ENCODE data around the gene PLPPR5. TPM values are rescaled to one million over a fixed set of nuclear protein-coding genes. Genes with fewer than 3 reads are reported as not detected.

Gene PLPPR5
- total and polyA plus RNA-seq, 3 donors from 2014 or later, result 4.5 to 7.8 (median 4.8) TPM

DNA sequence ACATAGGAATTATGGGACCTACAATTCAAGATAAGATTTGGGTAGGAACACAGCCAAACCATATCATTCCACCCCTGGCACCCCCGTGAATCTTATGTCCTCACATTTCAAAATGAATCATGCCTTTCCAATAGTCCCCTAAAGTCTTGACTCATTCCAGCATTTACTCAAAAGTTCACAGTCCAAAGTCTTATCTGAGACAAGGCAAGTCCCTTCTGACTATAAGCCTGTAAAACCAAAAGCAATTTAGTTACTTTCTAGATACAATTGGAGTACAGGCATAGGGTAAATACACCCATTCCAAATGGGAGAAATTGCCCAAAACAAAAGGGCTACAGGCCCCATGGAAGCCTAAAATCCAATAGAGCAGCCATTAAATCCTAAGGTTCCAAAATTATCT is 138.9 kb downstream of the PLPPR5 start:
- H3K9me3 ChIP-seq, result no peaks in the 10 kb centered on the region
- intact Hi-C loops (cut with DNase I; ENCODE audit: low total_unique reads), result no loop called here
- no peak for TF ChIP-seq POLR2A (IDR thresholded peaks at IDR 0.05)
- TF ChIP-seq, protein P1, sequence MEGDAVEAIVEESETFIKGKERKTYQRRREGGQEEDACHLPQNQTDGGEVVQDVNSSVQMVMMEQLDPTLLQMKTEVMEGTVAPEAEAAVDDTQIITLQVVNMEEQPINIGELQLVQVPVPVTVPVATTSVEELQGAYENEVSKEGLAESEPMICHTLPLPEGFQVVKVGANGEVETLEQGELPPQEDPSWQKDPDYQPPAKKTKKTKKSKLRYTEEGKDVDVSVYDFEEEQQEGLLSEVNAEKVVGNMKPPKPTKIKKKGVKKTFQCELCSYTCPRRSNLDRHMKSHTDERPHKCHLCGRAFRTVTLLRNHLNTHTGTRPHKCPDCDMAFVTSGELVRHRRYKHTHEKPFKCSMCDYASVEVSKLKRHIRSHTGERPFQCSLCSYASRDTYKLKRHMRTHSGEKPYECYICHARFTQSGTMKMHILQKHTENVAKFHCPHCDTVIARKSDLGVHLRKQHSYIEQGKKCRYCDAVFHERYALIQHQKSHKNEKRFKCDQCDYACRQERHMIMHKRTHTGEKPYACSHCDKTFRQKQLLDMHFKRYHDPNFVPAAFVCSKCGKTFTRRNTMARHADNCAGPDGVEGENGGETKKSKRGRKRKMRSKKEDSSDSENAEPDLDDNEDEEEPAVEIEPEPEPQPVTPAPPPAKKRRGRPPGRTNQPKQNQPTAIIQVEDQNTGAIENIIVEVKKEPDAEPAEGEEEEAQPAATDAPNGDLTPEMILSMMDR (IDR thresholded peaks at IDR 0.05), result no peak

DNA sequence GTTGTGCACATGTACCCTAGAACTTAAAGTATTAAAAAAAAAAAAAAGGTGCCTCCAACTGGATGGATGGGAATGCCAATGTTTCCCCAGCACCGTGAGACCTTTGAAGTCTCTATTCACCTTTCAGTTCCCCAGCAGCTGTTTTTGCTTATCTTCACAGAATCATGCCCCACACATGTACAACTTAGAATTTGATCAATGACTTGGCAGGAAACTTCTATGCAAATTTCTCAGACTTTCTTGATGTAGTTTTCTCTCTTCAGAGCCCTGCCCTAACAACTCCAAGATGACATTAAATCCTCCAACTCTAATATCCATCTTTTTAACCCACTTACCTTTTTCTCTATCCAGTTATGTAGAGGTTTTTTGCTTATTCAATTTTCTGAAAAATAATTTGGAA is 144.3 kb downstream of the PLPPR5 start:
- TF ChIP-seq, protein P1 (IDR thresholded peaks at IDR 0.05), result no peak
- no peak for TF ChIP-seq POLR2A (IDR thresholded peaks at IDR 0.05)
- intact Hi-C loops (cut with DNase I; ENCODE audit: low total_unique reads), result no loop called here
- WGBS, 2 donors, result 77 to 81% methylated on average over 1 of the region's 1 CpG

More for the DNA sequence above, 138.9 kb downstream of the PLPPR5 start:
- DNase-seq, result no peak
- H3K27ac ChIP-seq, result no peak overlapping the region
- H3K4me3 ChIP-seq, result no peak overlapping the region
- H3K36me3 ChIP-seq (ENCODE audit: low read depth, missing control alignments), result no peaks in the 10 kb centered on the region
- no peaks in the 10 kb centered on the region for H3K4me1 ChIP-seq
- 72 to 89% methylated on average over 1 of the region's 1 CpG for WGBS, 2 donors
- no peaks in the 10 kb centered on the region for H3K27me3 ChIP-seq

DNA sequence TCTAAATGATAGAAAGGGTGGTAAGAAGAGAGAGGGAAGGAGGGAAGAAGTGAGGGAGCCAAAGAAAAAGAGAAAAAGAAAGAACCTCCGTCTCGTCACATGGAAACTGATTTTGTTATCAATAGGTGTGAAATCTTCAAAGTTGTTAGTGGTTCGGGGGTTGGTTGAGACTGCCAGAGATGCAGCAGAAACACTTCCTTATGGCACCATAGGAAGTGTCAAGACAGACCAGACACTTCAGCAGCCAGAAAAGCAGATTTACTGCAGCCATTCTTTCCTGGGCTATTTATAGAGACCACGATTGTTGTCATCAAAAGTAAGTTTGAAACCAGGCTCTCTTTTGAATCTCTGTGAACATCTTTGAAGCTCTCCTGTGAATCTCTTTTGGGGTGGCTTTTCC is 150.5 kb downstream of the PLPPR5 start:
- Histone ChIP-seq H3K36me3 (ENCODE audit: low read depth, missing control alignments) (no peaks in the 10 kb centered on the region), H3K4me3 (no peak overlapping the region), H3K9me3 (no peaks in the 10 kb centered on the region), H3K4me1 (no peaks in the 10 kb centered on the region), H3K27ac (no peak overlapping the region), H3K27me3 (no peaks in the 10 kb centered on the region)
- no peak for DNase-seq
- intact Hi-C loops (cut with DNase I; ENCODE audit: low total_unique reads), result no loop called here
- no peak for TF ChIP-seq POLR2A (IDR thresholded peaks at IDR 0.05)
- TF ChIP-seq, protein P1 (IDR thresholded peaks at IDR 0.05), result no peak
- WGBS, 2 donors, result 49 to 50% methylated on average over 4 of the region's 4 CpGs

More for the DNA sequence above, 144.3 kb downstream of the PLPPR5 start:
- no peaks in the 10 kb centered on the region for H3K36me3 ChIP-seq (ENCODE audit: low read depth, missing control alignments)
- H3K4me3 ChIP-seq, result no peak overlapping the region
- no peak for DNase-seq
- no peaks in the 10 kb centered on the region for H3K4me1 ChIP-seq
- H3K9me3 ChIP-seq, result no peaks in the 10 kb centered on the region
- H3K27ac ChIP-seq, result no peak overlapping the region
- no peaks in the 10 kb centered on the region for H3K27me3 ChIP-seq

DNA sequence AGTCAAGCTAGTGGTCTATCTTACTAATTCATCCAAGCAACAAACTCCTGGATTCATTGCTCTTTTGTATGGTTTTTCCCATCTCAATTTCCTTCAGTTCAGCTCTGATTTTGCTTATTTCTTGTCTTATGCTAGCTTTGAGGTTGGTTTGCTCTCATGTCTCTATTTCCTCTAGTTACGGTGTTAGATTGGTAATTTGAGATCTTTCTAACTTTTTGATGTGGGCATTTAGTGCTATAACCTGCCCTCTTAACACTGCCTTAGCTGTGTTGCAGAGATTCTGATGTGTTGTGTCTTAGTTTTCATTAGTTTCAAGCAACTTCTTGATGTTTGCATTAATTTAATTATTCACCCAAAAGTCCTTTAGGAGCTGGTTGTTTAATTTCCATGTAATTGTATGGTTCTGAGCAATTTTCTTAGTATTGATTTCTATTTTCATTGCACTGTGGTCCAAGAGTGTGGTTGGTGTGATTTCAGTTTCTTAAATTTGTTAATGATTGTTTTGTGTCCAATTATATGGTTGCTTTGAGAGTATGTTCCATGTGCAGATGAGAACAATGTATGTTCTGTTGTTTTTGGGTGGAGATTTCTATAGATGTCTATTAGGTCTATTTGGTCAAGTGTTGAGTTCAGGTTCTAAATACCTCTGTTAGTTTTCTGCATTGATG is 154.6 kb downstream of the PLPPR5 start:
- 36 to 86% methylated on average over 1 of the region's 1 CpG for WGBS, 2 donors
- Histone ChIP-seq H3K36me3 (ENCODE audit: low read depth, missing control alignments) (no peaks in the 10 kb centered on the region), H3K4me1 (no peaks in the 10 kb centered on the region), H3K9me3 (no peaks in the 10 kb centered on the region), H3K4me3 (no peak overlapping the region), H3K27me3 (no peaks in the 10 kb centered on the region), H3K27ac (no peak overlapping the region)
- TF ChIP-seq POLR2A (IDR thresholded peaks at IDR 0.05), result no peak
- TF ChIP-seq, protein P1 (IDR thresholded peaks at IDR 0.05), result no peak
- intact Hi-C loops (cut with DNase I; ENCODE audit: low total_unique reads), result no loop called here
- no peak for DNase-seq

DNA sequence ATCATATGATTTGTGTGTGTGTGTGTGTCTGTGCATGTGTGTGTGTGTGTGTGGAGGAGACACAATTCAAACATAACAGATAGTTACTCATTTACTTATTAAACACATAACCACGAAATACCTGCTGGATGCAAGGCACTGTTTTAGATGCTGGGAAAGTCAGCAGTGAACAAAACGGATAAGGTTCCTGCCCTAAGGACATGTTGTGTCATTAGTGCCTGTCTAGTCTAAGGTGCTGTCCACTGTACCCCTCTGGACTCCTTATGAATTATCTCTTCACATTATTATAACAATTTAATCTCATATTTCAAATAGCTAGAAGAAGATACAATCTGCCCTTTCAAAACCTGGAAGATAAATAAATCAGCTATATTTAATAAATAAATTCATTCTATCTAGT is 162.4 kb downstream of the PLPPR5 start:
- Histone ChIP-seq H3K4me3 (no peak overlapping the region), H3K27ac (no peak overlapping the region), H3K9me3 (no peaks in the 10 kb centered on the region), H3K4me1 (no peaks in the 10 kb centered on the region), H3K36me3 (ENCODE audit: low read depth, missing control alignments) (no peaks in the 10 kb centered on the region), H3K27me3 (no peaks in the 10 kb centered on the region)
- TF ChIP-seq, protein P1 (IDR thresholded peaks at IDR 0.05), result no peak
- no peak for TF ChIP-seq POLR2A (IDR thresholded peaks at IDR 0.05)
- WGBS, 2 donors, result 74 to 82% methylated on average over 2 of the region's 2 CpGs
- DNase-seq, result no peak
- intact Hi-C loops (cut with DNase I; ENCODE audit: low total_unique reads), result no loop called here
